Small intestine (tissue), 7 donors: ENCODE data around the gene UBE4A. TPM values are rescaled to one million over a fixed set of nuclear protein-coding genes. Genes with fewer than 3 reads are reported as not detected.

ENCODE experiments used
- DNase-seq, 2 donors: peaks; one replicate each; pipeline versions ENCODE4 v3.0.0 to v3.0.0-alpha.2; 2013
- FAIRE-seq: peaks from 2 replicates; lab custom pipeline; 2012; peaks lifted over from hg19 to GRCh38; lab: Jason Lieb, UNC
- H3K27ac ChIP-seq, 3 donors: one replicate each; pipeline ENCODE4 v1.5.1; 2013; ENCODE audit warnings: low read length in 2 of 3, mild to moderate bottlenecking in 2 of 3, control low read depth in 1 of 3, inconsistent platforms in 1 of 3, low read depth in 1 of 3, moderate library complexity in 1 of 3
- H3K27me3 ChIP-seq, 3 donors: one replicate each; pipeline ENCODE4 v1.6.1; 2013; ENCODE audit warnings: low read length in 3 of 3, inconsistent platforms in 1 of 3; ENCODE audit not compliant: control insufficient read depth in 3 of 3, insufficient read depth in 3 of 3
- H3K36me3 ChIP-seq, 3 donors: one replicate each; pipeline ENCODE4 v1.6.1; 2013; ENCODE audit warnings: low read length in 3 of 3, inconsistent platforms in 1 of 3, low read depth in 1 of 3, mild to moderate bottlenecking in 1 of 3, moderate library complexity in 1 of 3; ENCODE audit not compliant: control insufficient read depth in 3 of 3, insufficient read depth in 2 of 3
- H3K4me1 ChIP-seq, 3 donors: one replicate each; pipeline ENCODE4 v1.6.1; 2013; ENCODE audit warnings: low read length in 2 of 3, inconsistent platforms in 1 of 3, low read depth in 1 of 3, mild to moderate bottlenecking in 1 of 3, moderate library complexity in 1 of 3; ENCODE audit not compliant: control insufficient read depth in 3 of 3, insufficient read depth in 2 of 3
- H3K4me3 ChIP-seq, 3 donors: one replicate each; pipeline ENCODE4 v1.5.1; 2013; ENCODE audit warnings: low read length in 3 of 3, control low read depth in 1 of 3, inconsistent platforms in 1 of 3, low read depth in 1 of 3, mild to moderate bottlenecking in 1 of 3, moderate library complexity in 1 of 3
- H3K9me3 ChIP-seq, 2 donors: one replicate each; pipeline ENCODE4 v1.6.1; 2013; ENCODE audit warnings: low read depth in 1 of 2, low read length in 1 of 2; ENCODE audit not compliant: control insufficient read depth in 2 of 2, insufficient read depth in 1 of 2
- WGBS, 3 donors: extraction: QIAGEN DNeasy Blood & Tissue Kit; methylation state at CpG; one replicate each; pipeline ENCODE4 v1.1.7; 2013; 5-methylcytosine and 5-hydroxymethylcytosine counted together
- polyA plus RNA-seq, 4 donors: library from polyadenylated mRNA; stranded (reverse) in 3 of 4; unstranded in 1 of 4; fragments of 200-250 nt in 3 of 4; fragments of 120-200 nt in 1 of 4; gene quantifications; one replicate each; pipeline versions ENCODE4 v1.2.1 to v1.2.3, GENCODE V29; 2013
- donor health status: healthy with polysubstance abuse.
- donor health status: control.
- donor health status: control.
- donor health status: Bipolar disorder and iron deficiency.
- donor health status: healthy.

UBE4A gene
- polyA plus RNA-seq, 4 donors, result 11.3 to 42.3 (median 14.2) TPM

GRCh38 chr11:118434123-118434552 is 74.7 kb downstream of the UBE4A start:
- Histone ChIP-seq H3K27me3 (no peaks in the 10 kb centered on the region), H3K4me1 (peaks cover 0 to 20% (median 2%) of the 10 kb centered on the region in 3 donors), H3K36me3 (no peaks in the 10 kb centered on the region), H3K4me3 (peak overlapping the region in 2 of 3 donors; percentile 70 to 100), H3K9me3 (no peaks in the 10 kb centered on the region), H3K27ac (no peak overlapping the region)
- DNase-seq, result peak in 1 of 2 donors; percentile 16
- FAIRE-seq, result no peak
- 4 to 5% (median 4%) methylated on average over 9 of the region's 9 CpGs for WGBS, 3 donors

DNA sequence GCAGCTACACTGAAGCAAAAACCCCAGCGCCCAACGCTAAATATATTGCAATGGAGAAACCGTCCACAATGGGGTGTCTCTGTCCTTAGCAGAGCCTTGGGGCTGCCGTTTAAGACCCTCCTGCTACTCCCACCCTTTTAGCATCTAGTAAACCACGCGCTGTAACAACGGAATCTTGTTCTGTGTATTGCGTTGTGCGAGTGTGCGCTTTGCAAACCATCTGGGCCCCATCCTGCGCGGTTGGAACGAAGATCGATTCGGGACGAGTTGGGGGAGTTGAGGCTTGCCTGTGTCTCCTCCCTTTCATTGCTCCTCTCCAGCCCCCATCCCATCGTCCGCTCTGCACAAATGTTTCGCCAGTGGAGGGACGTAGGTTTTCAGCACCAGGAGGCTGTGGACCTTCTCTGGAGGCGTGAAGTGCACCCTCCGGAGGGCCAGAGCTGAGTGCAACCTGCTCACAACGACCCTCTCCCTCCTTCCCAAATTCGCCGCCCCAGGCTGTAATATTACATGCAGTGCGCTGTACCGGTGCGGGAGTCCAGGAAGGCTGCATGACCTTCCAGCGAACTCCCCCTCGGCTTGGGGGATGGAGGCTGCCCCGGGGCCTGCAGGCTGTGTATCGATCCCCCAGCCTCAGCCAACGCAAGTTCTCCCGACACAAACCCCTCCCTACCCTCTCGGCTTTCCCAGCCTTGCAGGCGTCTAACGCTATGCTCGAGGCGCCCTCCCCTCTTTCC is 75.3 kb downstream of the UBE4A start:
- Histone ChIP-seq H3K4me1 (peaks cover 1 to 22% (median 2%) of the 10 kb centered on the region in 3 donors), H3K4me3 (peak overlapping the region; percentile 70 to 100 (median 95)), H3K36me3 (no peaks in the 10 kb centered on the region), H3K27ac (peak overlapping the region in 2 of 3 donors; percentile 77 to 80), H3K9me3 (no peaks in the 10 kb centered on the region), H3K27me3 (no peaks in the 10 kb centered on the region)
- WGBS, 3 donors, result 0% methylated on average over 38 to 39 of the region's 39 CpGs
- FAIRE-seq (no peak), DNase-seq (peak in 1 of 2 donors; percentile 59)

DNA sequence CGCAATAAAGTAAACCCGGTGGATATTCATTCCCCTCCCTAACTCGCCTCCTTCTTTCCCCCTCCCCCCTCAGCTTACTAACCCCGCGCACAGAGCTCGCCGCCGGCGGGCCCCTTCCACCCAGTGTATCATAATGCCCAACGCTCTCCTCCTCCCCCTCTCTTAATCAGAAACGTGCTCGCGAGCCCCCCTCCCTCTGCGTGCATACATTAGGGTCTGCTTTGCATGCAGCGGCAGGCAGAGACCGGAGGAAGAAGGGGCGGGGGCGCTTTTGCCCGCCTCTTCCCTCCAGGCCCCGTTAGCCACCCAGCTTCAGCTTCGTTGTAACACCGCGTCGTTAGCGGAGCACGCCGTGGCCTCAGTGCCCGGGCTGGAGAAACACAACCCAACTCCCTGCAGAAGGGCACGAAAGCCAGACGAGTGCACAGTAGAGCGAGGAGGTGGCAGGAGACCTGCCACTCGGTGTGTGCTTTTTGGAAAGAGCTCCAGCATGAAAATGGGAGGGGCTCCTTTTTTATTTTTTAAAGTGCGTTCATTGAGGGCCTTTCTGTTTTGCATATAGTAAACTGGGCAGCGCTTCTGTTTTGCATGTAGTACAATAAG is 76.0 kb downstream of the UBE4A start:
- DNase-seq (peak; percentile 44 to 71), FAIRE-seq (no peak)
- 0% methylated on average over 34 of the region's 34 CpGs for WGBS, 3 donors

DNA sequence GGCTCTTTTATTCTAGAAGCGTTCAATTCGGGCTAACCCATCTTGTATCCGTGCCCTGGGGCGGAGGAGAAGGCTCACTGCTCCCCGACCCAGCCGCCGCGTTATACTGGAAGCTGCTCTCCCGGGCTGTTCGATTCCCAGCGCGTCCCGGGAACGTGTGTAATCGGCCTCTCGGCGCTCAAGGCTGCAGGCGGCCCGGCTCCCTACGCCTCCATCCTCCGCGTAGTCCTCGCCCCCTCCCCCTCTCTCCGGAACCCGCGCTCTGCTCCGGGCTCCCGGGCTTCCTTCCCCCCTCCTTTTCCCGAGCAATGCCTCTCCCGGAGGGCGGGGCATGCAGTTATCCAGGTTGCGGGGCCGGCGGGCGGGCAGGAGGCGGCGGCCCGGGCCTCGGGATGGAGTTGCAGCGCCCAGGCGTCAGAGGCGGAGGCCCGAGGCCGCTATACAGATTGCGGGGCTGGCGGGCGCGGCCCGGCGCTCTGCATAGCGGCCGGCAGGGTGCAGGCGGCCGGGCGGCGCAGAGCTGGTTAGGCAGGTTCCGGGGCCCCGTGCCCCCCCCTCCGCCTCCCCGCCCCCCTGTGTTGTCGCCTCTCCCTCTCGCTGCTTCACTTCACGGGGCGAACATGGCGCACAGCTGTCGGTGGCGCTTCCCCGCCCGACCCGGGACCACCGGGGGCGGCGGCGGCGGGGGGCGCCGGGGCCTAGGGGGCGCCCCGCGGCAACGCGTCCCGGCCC is 76.7 kb downstream of the UBE4A start, which contains the start of gene KMT2A:
Gene KMT2A, plus strand, starts transcription at position 600 of the 732 bp plus-strand sequence. Its CDS starts 21 bp downstream, at position 621.
- FAIRE-seq, result no peak
- WGBS, 3 donors, result 0 to 1% (median 0%) methylated on average over 56 to 83 of the region's 83 CpGs
- H3K27me3 ChIP-seq, result no peaks in the 10 kb centered on the region
- peak within 1 kb of the TSS; percentile 80 to 89 (median 84) for H3K27ac ChIP-seq
- H3K36me3 ChIP-seq, result no peaks in the 10 kb centered on the region
- peaks cover 2 to 27% (median 6%) of the 10 kb centered on the region in 3 donors for H3K4me1 ChIP-seq
- H3K4me3 ChIP-seq, result peak within 1 kb of the TSS; percentile 95 to 100 (median 96)
- H3K9me3 ChIP-seq, result no peaks in the 10 kb centered on the region
- peak; percentile 94 to 100 for DNase-seq

More for the DNA sequence above, 76.0 kb downstream of the UBE4A start:
- no peaks in the 10 kb centered on the region for H3K9me3 ChIP-seq
- H3K36me3 ChIP-seq, result no peaks in the 10 kb centered on the region
- peak overlapping the region; percentile 77 to 89 (median 80) for H3K27ac ChIP-seq
- H3K4me1 ChIP-seq, result peaks cover 2 to 27% (median 6%) of the 10 kb centered on the region in 3 donors
- peak overlapping the region; percentile 70 to 100 (median 95) for H3K4me3 ChIP-seq
- no peaks in the 10 kb centered on the region for H3K27me3 ChIP-seq

DNA sequence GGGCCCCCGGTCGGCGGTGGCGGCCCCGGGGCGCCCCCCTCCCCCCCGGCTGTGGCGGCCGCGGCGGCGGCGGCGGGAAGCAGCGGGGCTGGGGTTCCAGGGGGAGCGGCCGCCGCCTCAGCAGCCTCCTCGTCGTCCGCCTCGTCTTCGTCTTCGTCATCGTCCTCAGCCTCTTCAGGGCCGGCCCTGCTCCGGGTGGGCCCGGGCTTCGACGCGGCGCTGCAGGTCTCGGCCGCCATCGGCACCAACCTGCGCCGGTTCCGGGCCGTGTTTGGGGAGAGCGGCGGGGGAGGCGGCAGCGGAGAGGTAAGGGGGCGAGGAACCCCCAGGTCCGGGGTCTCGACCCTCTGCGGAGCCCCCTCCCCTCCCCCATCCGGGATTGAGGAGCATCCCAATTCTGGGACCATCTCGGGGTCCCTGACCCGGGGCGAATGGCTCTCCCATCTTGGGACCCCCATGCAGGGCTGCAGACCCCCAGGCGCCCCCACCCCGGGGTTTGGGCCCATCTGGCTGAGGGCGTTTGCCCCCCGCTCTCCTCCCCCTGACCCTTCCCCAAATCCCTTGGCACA is 77.3 kb downstream of the UBE4A start:
- H3K27me3 ChIP-seq, result no peaks in the 10 kb centered on the region
- peaks cover 0 to under 1% (median 0%) of the 10 kb centered on the region in 3 donors for H3K36me3 ChIP-seq
- FAIRE-seq (no peak), DNase-seq (no peak)
- H3K4me1 ChIP-seq, result peaks cover 3 to 29% (median 7%) of the 10 kb centered on the region in 3 donors
- peak overlapping the region; percentile 95 to 100 (median 96) for H3K4me3 ChIP-seq
- H3K27ac ChIP-seq, result peak overlapping the region; percentile 80 to 84 (median 82)
- no peaks in the 10 kb centered on the region for H3K9me3 ChIP-seq
- 0% methylated on average over 7 to 55 of the region's 55 CpGs for WGBS, 3 donors

- DNase-seq (peak; percentile 71 to 74), FAIRE-seq (no peak)
- Histone ChIP-seq H3K4me1 (peaks cover 4 to 33% (median 13%) of the 10 kb centered on the region in 3 donors), H3K27ac (peak overlapping the region; percentile 80 to 84 (median 82)), H3K27me3 (no peaks in the 10 kb centered on the region), H3K4me3 (peak overlapping the region; percentile 95 to 100 (median 96)), H3K36me3 (peaks cover 0 to 2% (median 0%) of the 10 kb centered on the region in 3 donors), H3K9me3 (no peaks in the 10 kb centered on the region)
- WGBS, 3 donors, result 0 to 1% (median 0%) methylated on average over 25 to 28 of the region's 28 CpGs
Measured at GRCh38 chr11:118437208-118438125, 78.1 kb downstream of the UBE4A start.

DNA sequence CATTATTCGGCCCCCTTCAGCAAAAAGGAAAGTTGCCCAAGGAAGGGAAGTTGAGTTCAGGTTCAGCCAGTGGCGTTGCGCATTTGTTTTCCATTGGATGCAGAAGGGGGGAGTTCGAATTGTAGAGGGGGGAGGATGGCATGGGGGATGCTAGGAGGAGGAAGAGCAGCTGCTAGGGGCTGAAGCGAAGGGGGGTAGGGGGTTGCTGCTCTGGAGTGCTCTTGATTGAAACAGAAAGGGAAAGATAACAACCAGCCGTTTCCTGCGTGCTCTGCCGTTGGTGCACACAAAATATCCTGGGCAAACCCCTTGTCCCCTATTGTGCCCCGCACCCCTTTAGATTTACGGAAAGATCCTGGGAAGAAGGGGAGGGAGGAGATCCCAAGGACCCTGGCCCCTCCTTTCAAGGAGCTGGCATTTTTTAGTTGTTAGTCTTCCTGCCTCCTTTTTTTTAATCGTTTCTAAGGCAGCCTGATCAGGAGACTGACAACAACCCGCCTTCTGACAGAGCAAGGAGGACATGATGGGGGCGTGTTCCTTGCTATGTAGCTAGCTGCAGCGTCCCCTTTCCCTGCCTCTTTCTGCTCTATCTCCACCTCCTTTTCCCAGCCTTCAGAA is 79.0 kb downstream of the UBE4A start:
- Histone ChIP-seq H3K27ac (peak overlapping the region; percentile 66 to 84 (median 82)), H3K4me3 (peak overlapping the region; percentile 8 to 100 (median 96)), H3K27me3 (no peaks in the 10 kb centered on the region), H3K36me3 (peaks cover 0 to 2% (median 0%) of the 10 kb centered on the region in 3 donors), H3K9me3 (no peaks in the 10 kb centered on the region), H3K4me1 (peaks cover 4 to 36% (median 13%) of the 10 kb centered on the region in 3 donors)
- FAIRE-seq, result no peak
- peak; percentile 58 to 80 for DNase-seq
- WGBS, 3 donors, result 0 to 1% (median 1%) methylated on average over 14 of the region's 14 CpGs
